Lung (tissue), 12 donors: ENCODE results near the gene SEMA6B. TPM values are rescaled to one million over a fixed set of nuclear protein-coding genes. Genes with fewer than 3 reads are reported as not detected.

Experiments
- ATAC-seq: fragments of 200-7000 bp; cut with Tn5 transposase; one replicate; pipeline ENCODE4 v1.9.1; 2020; ENCODE audit warnings: moderate number of reproducible peaks; ENCODE audit not compliant: insufficient read depth, low FRiP score
- DNase-seq, 3 donors: peaks; one replicate each; pipeline ENCODE4 v3.0.0-alpha.2; 2013 to 2017
- H3K27ac ChIP-seq, 2 donors: one replicate each; pipeline ENCODE4 v1.5.1; 2013; ENCODE audit warnings: mild to moderate bottlenecking in 2 of 2, moderate library complexity in 2 of 2, control low read depth in 1 of 2, inconsistent platforms in 1 of 2, low read depth in 1 of 2, low read length in 1 of 2
- H3K27me3 ChIP-seq, 3 donors: one replicate each; pipeline ENCODE4 v1.5.1; 2013; ENCODE audit warnings: low read length in 2 of 3; ENCODE audit not compliant: control insufficient read depth in 3 of 3, insufficient read depth in 3 of 3
- H3K36me3 ChIP-seq, 4 donors: one replicate each; pipeline ENCODE4 v1.5.1; 2013; ENCODE audit warnings: low read length in 4 of 4, mild to moderate bottlenecking in 1 of 4, moderate library complexity in 1 of 4; ENCODE audit not compliant: control insufficient read depth in 4 of 4, insufficient read depth in 4 of 4
- H3K4me1 ChIP-seq, 5 donors: one replicate each; pipeline ENCODE4 v1.5.1; 2013; ENCODE audit warnings: low read length in 5 of 5, mild to moderate bottlenecking in 2 of 5, moderate library complexity in 1 of 5; ENCODE audit not compliant: control insufficient read depth in 5 of 5, insufficient read depth in 5 of 5
- H3K4me3 ChIP-seq: one replicate; pipeline ENCODE4 v1.5.1; 2013; ENCODE audit warnings: mild to moderate bottlenecking, control low read depth, moderate library complexity
- H3K9ac ChIP-seq, 2 donors: one replicate each; pipeline ENCODE4 v1.5.1; 2013; ENCODE audit warnings: low read length in 2 of 2, control low read depth in 1 of 2; ENCODE audit not compliant: insufficient read depth in 1 of 2
- H3K9me3 ChIP-seq, 4 donors: one replicate each; pipeline ENCODE4 v1.5.1; 2013; ENCODE audit warnings: low read length in 3 of 4, mild to moderate bottlenecking in 1 of 4, moderate library complexity in 1 of 4; ENCODE audit not compliant: control insufficient read depth in 4 of 4, insufficient read depth in 3 of 4
- WGBS, 2 donors: extraction: QIAGEN DNeasy Blood & Tissue Kit; methylation state at CpG; one replicate each; pipeline ENCODE4 v1.1.7; 2013; 5-methylcytosine and 5-hydroxymethylcytosine counted together
- polyA plus RNA-seq, 2 donors: library from polyadenylated mRNA; stranded (reverse); fragments of 200-250 nt; gene quantifications; one replicate each; pipeline ENCODE4 v1.2.1, GENCODE V29; 2013
- total RNA-seq, 2 donors: library from RNA; depleted of rRNA in 1 of 2; stranded (reverse); fragments of >200 nt in 1 of 2; gene quantifications; one replicate each; pipeline ENCODE4 v1.2.1, GENCODE V29; 2014 to 2021
- TF ChIP-seq, protein P1 (sequence below): IDR thresholded peaks from 2 replicates; pipeline ENCODE4 v1.5.1; 2012; ENCODE audit warnings: mild to moderate bottlenecking; ENCODE audit errors: control extremely low read depth, extremely low read depth
- donor health status: control.
- donor health status: control.
- donor health status: Bipolar disorder and iron deficiency.
- donor health status: healthy.
- donor health status: DM: yes; HTN: yes; CAD: no.

Gene SEMA6B
- total and polyA plus RNA-seq, 4 donors = 3.2 to 38.5 (median 20.1) TPM

DNA sequence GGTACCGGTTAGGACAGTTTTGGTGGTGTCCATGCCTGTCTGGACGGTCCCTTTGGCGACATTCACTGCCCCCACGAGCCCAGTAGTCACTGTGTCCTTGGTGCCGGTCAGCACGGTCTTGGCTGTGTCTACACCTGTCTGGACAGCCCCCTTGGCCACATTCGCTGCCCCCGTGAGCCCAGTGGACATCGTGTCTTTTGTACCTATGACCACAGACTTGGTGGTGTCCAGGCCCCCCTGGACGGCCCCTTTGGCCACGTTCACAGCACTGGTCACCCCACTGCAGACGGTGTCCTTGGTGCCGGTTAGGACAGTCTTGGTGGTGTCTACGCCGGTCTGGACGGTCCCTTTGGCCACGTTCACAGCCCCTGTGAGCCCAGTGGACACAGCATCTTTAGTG lies 47.4 kb downstream of the SEMA6B start:
- no peaks in the 10 kb centered on the region for H3K4me1 ChIP-seq
- no peak overlapping the region for H3K4me3 ChIP-seq
- H3K27ac ChIP-seq = no peak overlapping the region
- TF ChIP-seq, protein P1, sequence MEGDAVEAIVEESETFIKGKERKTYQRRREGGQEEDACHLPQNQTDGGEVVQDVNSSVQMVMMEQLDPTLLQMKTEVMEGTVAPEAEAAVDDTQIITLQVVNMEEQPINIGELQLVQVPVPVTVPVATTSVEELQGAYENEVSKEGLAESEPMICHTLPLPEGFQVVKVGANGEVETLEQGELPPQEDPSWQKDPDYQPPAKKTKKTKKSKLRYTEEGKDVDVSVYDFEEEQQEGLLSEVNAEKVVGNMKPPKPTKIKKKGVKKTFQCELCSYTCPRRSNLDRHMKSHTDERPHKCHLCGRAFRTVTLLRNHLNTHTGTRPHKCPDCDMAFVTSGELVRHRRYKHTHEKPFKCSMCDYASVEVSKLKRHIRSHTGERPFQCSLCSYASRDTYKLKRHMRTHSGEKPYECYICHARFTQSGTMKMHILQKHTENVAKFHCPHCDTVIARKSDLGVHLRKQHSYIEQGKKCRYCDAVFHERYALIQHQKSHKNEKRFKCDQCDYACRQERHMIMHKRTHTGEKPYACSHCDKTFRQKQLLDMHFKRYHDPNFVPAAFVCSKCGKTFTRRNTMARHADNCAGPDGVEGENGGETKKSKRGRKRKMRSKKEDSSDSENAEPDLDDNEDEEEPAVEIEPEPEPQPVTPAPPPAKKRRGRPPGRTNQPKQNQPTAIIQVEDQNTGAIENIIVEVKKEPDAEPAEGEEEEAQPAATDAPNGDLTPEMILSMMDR = no peak
- 89 to 91% methylated on average over 17 of the region's 17 CpGs for WGBS, 2 donors
- H3K27me3 ChIP-seq = no peaks in the 10 kb centered on the region
- H3K9me3 ChIP-seq = no peaks in the 10 kb centered on the region
- DNase-seq (no peak), ATAC-seq (no peak)
- H3K36me3 ChIP-seq = no peaks in the 10 kb centered on the region
- no peak overlapping the region for H3K9ac ChIP-seq

DNA sequence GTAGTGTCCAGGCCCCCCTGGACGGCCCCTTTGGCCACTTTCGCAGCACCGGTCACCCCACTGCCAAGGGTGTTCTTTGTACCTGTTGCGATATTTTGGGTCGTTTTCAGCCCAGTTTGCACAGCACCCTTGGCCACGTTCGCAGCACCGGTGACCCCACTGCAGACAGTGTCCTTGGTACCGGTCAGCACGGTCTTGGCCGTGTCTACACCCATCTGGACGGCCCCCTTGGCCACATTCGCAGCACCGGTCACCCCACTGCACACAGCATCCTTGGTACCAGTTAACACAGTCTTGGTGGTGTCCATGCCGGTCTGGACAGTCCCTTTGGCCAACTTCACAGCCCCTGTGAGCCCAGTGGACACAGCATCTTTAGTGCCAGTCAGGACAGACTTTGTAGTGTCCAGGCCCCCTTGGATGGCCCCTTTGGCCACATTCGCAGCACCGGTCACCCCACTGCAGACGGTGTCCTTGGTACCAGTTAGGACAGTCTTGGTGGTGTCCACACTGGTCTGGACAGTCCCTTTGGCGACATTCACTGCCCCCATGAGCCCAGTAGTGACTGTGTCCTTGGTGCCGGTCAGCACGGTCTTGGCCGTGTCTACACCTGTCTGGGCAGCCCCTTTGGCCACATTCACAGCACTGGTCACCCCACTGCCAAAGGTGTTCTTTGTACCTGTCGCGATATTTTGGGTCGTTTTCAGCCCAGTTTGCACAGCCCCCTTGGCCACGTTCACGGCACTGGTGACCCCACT lies 48.0 kb downstream of the SEMA6B start:
- H3K27ac ChIP-seq = no peak overlapping the region
- no peak overlapping the region for H3K4me3 ChIP-seq
- no peaks in the 10 kb centered on the region for H3K9me3 ChIP-seq
- ATAC-seq (no peak), DNase-seq (no peak)
- H3K9ac ChIP-seq = no peak overlapping the region
- no peaks in the 10 kb centered on the region for H3K4me1 ChIP-seq
- TF ChIP-seq, protein P1 = no peak
- no peaks in the 10 kb centered on the region for H3K36me3 ChIP-seq
- no peaks in the 10 kb centered on the region for H3K27me3 ChIP-seq
- 89 to 93% methylated on average over 25 to 27 of the region's 27 CpGs for WGBS, 2 donors

DNA sequence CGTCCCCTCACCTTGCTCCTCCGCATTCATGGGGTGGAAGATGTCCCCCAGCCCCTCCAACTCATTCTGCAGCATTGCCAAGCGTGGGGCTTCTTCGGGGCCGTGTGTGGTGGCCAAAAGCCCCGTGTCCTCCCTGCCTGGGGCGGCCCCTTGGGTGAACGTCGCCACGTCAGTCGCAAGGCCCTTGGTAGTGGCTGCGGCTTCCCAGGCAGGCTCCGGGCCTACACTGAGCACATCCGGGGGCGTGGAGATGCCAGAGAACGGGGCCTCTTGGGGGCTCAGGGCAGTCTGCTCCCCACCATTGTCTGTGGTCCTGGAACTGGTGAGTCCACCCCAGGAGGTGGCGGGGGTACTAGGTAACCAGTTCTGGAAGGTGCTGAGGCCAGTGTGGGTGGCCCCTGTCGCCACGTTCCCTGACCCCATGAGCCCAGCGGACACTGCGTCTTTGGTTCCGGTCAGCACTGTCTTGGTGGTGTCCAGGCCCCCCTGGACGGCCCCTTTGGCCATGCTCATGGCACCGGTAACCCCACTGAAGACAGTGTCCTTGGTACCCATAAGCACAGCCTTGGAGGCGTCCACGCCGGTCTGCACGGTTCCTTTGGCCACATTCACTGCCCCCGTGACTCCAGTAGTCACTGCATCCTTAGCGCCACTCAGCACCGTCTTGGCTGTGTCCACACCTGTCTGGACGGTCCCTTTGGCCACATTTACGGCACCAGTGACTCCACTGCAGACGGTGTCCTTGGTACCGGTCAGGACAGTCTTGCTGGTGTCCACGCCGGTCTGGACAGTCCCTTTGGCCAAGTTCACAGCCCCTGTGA lies 48.8 kb downstream of the SEMA6B start:
- Histone ChIP-seq H3K9ac (no peak overlapping the region), H3K4me3 (no peak overlapping the region), H3K27ac (no peak overlapping the region), H3K4me1 (no peaks in the 10 kb centered on the region), H3K9me3 (no peaks in the 10 kb centered on the region), H3K36me3 (peaks cover 0 to 2% (median 0%) of the 10 kb centered on the region in 4 donors), H3K27me3 (no peaks in the 10 kb centered on the region)
- no peak for ATAC-seq
- 88% methylated on average over 37 of the region's 37 CpGs for WGBS, 2 donors
- TF ChIP-seq, protein P1 = no peak
- DNase-seq = no peak
